HG03575 (cell line): ENCODE data around the gene PI16.

ENCODE experiments used
- ATAC-seq: cut with Tn5 transposase; IDR thresholded peaks from one replicate; pipeline ENCODE4 v1.9.1; 2021; ENCODE audit not compliant: unreplicated experiment, insufficient number of reproducible peaks, low FRiP score; ENCODE audit errors: extremely low read depth

The PI16 gene

DNA sequence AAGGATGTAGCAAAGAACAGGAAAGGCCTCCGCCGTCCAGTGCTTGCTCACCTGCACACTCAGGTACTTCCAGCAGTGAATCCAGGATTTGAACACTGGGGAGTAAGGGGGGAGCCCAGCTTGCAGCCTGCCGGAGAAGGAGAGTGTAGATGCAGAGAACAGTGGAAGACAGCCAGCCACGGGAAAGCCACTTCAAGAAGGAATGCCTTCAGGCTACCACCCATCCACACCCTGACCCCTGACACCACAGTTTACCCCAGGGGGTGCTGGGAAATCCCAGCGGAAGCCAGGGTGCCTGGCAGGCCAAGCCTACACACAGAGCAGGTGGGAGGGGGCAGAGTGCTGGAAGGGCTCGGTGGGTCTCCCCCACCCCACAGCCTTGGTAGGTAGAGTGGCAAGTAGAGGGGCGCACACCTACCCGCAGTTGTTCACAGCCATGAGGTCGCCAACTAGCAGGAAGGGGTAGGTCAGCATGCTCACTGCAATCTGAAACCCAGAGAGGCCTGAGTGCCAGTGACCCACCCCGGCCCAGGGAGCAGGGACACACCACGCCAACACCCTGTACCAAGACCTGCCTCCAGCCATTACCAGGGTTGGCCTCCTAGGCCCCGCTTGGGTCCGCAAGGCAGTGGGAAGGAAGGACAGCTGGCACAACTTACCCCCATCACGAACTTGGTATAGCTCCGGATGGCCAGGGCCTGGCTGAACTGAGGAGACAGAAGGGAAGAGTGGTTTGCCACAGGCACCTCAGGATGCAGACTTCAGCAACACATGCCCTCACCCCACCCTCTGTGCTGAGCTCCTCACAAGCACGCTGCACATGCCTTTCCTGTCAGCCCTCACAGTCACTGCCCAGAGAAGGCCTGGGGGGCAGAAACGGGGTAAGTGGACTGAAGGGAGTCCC is 15.7 kb downstream of the PI16 start:
- ATAC-seq, result no peak

DNA sequence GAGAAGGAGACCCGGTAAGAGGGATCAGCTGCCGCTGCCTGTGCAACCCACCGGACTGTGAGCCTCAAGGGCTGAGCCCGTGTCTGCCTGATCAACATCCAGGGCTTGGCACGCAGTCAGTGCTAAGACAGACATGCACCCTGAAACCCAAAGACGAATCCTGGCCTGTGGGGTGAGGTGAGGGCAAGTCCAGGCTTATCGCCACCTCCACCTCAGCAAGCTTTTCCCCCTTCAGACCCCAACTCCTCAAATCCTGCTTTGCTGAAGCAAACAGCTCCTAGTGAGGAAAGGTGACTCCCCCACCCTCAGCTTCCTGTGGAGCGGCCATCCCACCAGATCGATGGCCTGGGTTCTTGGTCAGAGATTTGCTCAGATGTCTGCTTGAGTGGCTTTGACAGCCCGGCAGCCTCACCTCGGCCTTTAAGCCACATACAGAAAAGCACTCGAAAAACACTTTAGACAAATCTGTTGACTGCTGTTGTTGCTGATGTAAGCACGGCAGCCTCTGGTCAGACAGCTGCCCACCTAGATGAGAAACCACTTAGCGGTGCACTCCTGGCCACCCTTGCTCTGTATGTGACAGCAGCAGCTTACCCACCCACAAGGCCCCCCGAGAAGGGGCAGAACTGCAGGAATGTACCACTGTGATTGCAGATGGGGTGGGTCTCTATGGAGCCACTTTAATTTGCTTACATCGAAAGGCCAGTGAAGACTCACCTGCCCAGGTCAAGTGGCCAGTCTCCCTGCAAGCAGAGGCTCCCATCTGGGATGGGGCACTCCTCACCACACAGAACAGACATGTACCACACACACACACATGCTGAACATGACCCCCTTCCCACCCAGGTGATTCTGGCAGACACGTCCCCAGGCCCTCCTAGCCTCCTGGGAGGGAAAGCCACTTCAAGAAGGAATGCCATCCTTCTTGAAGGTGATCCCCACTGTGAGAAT is 16.6 kb downstream of the PI16 start:
- ATAC-seq, result no peak

DNA sequence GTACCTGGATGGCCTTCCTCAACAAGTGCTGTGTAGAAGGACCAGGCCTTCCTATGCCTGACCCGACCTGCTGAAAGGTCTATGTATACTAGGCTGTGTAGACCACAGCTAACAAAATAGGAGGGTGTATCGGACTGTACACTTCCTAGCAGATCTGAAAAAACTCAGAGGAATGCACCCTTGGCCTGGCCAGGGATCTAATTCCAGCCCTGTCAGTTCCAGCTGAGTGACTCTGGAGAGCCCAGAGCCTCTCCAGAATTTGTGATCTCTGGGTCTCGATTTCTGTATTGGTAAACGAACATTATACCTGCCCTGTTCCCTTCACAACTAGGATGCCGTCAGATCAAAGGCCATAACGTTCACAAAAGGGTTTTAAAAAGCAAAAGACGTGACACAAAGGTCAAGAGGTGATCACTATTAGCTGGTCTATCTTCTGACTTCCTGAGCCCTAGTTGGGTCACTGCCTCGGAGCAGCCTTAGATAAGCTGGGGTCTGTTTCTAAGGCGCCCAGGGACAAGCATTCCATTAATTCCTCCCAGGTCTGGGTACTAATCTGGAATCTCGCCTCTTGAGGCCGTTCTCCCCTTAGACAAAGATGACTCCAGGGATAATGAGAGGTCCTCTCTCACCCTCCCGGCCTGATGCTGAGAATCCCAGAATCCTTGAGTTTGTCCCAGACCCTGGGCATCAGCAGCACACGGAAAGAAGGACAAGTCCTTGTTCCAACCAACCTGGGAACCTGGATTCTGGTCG is 17.6 kb downstream of the PI16 start:
- ATAC-seq, result no peak

DNA sequence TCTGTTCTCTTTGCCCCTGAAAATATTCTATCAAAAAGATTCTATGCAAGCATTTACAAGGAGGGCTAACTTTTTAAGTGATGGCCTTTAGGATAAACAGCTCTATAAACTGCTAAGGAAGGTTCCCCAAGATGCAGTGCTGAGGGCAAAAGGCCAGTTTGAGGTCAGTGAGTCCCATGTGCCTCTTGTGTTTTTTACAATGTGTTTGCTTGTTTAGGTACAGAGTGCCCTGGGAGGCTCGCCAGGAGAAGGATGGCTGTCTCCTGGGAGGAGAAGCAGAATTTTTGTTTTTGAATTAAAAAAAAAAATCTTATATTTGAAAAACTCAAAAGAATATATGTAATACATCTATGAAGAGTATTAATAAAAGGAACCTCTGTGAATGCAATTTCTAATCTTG is 18.7 kb downstream of the PI16 start:
- no peak for ATAC-seq

DNA sequence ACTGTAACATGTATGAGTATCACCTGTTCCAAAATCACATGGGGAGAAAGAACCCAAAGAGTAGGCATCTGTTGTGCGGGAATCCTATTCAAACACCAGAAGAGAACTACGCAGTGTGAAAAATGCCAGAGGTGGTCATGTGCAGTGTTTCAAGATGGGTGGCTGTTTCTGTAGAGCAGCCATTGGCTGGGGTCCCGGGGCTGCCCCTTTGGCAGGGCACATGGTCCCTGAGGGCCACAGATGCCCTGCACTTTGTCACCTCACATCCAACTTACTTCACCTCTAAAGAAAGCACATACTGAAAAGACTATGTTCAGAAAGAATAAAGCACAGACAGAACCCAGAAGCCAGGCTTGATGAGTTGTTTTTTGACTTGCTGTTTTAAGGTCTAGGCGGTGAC is 19.1 kb downstream of the PI16 start:
- no peak for ATAC-seq

DNA sequence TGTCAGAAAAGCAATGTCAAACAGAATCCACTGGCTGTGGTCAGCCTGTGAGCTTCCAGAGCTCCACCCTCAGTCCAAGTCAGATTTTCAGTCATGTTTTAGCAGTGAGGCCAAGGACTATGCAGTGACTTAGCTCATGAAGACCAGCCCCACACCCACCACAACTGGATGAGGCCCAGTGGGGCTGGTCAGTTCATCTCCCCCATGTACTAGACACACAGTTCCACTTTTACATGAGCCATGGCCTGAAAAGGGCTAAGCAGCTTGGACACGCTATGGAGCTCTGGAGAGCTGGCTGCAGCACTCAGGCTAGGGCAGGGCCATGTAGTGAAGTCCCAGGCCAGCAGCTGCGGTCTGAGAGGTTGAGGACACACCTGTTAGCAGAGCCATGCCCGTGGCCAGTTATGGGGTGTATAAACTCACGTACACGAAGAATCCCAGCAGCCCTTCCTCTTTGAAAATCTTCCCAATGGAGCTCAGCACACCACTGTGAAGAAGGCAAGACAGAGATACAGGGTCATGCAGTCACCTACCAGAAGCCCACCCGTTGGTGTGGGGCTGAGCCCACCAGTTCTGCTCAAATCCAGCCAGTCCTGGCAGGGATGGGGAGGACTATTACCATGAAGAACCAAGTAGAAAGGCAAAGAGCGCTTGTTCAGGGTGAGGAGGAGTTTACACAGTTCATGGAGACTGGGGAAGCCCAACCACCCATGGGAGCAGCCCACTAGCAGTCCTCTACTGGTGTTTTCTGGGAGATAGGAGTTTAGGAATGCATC is 20.9 kb downstream of the PI16 start:
- no peak for ATAC-seq

DNA sequence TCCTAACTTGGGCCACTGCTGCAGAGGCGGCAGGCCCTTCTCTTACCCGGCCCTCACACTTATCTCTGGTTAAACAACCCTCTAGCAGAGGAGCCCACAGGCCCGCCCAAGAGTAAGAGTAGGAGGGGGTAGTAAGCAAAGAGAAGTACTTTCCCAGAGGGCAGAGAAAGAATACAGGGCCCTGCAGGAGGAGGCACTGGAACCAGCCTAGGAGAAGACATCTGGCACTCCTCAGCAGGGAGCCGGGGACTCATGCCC is 21.4 kb downstream of the PI16 start:
- ATAC-seq, result no peak

DNA sequence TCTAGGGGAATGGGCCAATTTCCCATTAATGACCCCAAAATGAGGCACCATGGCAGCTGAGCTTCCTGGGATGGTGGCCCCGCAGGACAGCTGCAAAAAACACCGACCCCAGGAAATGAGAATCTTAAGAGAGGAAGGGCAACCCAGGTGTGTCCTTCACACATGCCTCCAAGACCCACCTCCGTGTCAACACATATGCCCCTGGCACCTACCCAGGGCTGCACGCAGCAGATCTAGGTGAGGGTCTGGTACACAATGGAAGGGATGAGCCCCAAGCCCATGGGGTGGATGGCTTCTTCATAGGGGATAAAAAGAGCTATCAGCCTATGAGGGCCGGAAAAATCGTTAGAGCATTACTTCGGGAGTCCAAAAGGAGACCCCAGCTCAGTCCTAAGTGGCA is 22.0 kb downstream of the PI16 start:
- ATAC-seq, result no peak

DNA sequence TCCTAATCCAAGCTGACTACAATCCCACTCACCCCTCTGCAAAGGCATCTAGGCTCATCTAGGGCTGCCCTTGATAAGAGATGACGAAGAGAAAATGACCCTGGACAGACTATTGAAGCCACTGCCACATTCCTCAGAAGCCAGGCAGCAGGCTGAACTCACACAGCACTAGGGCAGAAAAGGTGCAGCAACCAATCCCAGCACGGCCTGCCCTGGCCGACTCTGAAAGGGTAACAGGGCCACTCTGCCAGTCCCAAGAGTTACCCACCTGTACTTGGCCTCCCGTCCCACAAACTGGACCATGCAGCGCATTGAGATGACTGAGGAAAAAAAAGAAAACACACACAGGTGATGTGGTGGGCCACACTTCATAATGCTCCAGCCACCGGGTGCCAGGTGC is 22.4 kb downstream of the PI16 start:
- no peak for ATAC-seq

DNA sequence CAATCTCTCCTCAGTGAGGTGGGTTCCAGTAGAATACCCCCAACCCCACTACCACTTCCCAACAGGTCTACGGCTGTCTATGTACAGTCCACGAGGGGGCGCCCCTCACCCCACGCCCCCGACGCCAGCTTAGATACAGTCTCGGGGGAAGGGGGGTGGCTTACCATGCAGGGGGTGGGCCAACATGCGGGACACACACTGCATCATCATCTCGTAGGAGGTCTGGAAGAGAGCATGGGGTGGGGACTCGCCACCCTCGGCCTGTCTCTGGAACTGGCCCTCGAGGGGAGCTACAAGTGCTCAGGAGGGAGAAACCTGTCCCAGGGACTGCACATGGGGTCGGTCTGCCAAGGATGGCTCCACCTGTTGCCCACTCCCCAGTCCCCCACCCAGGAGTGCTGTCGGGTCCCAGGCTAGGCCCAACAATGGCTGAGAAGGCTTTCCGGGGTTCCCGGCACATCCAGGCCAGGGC is 23.0 kb downstream of the PI16 start:
- ATAC-seq, result no peak

DNA sequence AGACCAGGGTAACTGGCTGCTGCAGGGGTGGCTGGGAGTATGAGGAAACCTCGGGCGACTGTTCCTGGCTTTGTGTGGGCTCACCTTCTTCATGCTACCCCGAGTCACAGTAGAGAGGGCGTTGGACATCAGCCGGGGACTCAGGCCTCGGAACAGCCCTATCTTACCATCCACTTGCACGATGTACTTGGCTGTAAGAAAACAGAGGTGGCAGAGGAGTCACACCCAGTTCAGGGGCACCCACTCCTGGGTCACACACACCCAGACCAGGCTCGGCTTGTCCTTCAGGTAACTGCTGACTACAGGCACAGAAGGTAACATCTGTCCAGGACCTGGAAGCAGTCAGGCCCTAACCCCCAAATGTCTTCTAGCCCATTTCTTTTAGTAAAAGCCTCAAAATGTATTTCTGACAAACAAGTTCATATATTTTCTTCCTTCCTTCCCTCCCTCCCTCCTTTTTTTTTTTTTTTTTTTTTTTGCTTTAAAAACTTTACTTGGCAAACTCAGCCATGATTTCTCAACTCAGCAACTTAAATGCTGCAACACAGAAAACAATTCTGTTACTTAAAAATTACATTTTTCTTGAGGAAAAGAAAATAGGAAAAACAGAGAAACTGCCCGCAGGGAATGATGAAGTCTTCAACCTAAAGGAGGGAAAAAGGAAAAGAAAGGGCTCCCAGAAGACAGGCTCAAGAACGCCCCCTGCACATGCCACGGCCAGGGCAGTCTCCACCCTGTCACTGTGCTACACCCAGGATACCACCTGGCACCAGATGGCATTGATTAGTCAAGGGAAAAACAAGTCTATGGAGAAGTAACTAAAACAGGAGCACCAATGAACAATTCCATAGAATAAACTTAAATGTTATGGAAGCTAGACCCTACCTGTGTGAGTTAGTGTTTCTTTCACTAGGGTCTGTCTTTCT is 24.1 kb downstream of the PI16 start:
- ATAC-seq, result no peak

DNA sequence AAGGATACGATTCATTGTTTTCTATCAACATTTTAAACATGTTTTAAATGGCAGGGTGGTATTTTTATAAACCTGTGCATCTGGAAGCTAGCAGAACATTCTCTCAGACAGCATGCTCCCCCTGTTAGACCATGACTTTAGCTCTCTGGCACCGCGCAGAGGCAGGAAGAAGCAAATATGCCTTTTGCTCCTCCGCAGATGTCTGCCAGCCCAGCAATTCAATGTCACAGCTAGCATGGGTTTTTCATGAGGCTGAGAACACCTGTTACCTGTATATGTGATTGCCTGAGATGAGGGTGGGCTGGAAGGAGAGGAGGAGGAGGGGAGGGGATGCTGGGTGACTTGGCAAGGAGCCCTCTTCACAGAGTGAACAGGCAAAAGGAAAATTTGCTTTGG is 24.8 kb downstream of the PI16 start:
- ATAC-seq, result no peak

DNA sequence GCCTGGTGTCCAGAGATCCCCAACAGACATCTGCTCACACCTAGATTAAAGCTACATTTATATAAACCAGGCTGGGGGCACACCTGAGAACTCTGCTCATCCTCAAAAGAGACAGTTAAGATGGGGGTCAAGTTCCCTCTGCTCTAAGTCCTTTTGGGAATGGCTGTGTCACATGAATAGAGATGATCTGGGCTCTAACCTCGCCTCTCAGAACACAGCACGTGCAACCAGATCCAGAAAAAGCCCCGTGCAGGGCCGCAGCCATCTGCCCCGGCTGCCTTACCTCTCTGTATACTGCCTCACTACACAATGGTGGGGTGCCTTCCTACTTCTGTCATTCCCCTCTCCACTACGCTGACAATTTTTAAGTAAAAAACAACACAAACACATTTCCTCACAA is 25.6 kb downstream of the PI16 start:
- ATAC-seq, result no peak

DNA sequence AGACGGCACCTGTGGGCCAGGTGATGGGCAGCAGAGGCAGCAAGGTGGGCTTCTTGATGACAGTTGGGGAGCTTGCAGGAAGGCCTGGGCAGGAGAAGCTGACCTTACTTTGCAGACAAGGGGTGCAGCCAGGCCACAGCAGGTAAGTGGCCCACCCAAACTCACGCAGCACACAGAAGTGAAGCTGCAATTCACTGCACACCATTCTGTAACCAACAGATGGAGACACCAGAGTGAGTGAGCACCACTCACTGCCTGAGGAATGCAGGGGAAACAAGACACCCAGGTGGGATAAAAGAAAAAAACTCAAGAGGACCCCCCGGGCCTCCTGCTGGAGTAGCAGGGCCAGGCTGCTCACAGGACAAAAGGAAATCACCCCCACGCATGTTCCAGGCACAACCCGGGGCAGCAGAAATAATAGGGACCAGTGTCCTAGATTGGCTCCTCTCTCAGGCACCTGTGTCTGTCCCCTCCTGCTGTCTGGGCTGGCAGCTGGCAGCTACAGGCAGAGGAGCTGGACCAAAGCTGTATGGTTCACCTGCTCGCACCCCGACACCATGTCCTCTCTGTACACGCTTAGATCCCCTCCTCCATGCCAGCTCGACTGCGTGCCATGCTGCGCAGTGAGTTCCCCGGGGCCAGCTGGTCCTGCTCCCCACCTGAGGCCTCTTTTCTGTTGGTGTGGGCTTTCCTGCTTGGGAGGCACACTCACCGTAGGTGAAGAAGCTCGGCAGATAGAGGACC is 26.5 kb downstream of the PI16 start:
- no peak for ATAC-seq

DNA sequence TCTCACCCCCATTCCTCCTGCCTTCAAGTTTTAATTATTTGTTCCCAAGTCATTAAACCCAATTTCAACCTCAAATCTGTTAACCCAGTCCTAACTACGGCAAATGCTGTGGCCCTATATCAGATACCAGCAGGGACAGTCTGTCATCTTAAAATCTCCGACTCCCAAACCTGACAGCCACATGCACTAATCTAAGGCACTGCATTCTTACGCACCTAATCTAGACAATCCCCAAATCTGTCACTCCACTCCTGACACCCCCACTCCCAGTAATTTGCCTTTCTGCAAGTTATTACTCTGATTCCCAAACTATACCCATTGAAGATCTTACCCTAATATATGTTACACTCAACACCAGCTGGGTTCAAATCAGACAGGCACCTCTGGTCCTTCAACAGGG is 29.0 kb downstream of the PI16 start:
- no peak for ATAC-seq

DNA sequence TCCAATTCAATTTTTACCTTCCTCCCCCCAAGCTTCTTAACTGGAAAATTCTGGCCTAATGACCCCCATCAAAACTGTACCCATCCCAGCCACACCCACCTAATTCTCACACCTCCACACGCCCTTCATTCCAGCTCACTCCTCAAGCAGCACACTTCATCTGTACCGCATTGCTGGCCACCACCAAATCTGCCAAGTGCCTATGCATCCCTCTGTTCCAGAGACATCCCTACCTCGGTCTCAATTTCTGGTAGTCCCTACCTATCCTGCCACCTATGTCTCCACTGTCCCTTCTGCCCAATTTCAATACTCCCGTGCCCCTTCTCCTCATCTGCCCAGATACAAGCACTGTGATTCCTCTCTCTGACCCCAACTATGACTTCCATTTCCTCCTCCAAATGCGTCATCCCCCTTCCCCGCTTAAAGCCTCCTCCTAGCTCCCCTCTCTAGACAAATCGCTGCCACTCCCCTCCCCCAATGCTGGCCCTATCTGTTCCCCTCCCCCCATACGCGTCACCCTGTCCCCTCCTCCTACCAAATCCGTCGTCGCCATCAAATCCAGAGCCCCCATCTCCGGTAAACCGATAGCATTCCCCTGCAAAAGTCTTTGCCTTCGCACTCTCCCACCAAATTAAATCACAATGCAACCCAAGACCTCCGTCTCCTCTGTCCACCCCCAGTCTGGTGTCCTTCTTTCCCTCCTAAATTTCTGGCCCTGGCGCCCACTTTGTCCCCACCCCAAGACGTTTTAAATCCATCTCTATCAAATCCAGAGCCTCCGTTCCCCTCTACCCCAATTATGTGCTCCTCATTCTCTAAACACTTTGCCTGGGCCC is 30.3 kb downstream of the PI16 start:
- ATAC-seq, result no peak
